GM18498 (cell line): ENCODE results near the gene TMEM154.

Source experiments
- ATAC-seq: cut with Tn5 transposase; IDR thresholded peaks from one replicate; pipeline ENCODE4 v1.9.1; 2021; ENCODE audit warnings: mild to moderate bottlenecking, moderate library complexity; ENCODE audit not compliant: unreplicated experiment

TMEM154 gene

GRCh38 chr4:152599095-152599494, 80.7 kb downstream of the TMEM154 start:
- no peak for ATAC-seq

GRCh38 chr4:152598454-152598853, 81.3 kb downstream of the TMEM154 start:
- ATAC-seq: no peak

- ATAC-seq: peak; percentile 80
These were observed 84.5 kb downstream of the TMEM154 start for GRCh38 chr4:152594978-152595925.

- no peak for ATAC-seq
These were observed 85.7 kb downstream of the TMEM154 start for GRCh38 chr4:152594057-152594456.

GRCh38 chr4:152591876-152592275, 87.9 kb downstream of the TMEM154 start:
- no peak for ATAC-seq

GRCh38 chr4:152591396-152591795, 88.4 kb downstream of the TMEM154 start:
- ATAC-seq: no peak

GRCh38 chr4:152590179-152591031, 89.4 kb downstream of the TMEM154 start:
- no peak for ATAC-seq

GRCh38 chr4:152588869-152589268, 90.9 kb downstream of the TMEM154 start:
- ATAC-seq: no peak

GRCh38 chr4:152587127-152587526, 92.7 kb downstream of the TMEM154 start:
- no peak for ATAC-seq

- ATAC-seq: no peak
These were observed 93.1 kb downstream of the TMEM154 start for GRCh38 chr4:152586668-152587067.

- ATAC-seq: peak; percentile 69
These were observed 94.8 kb downstream of the TMEM154 start for GRCh38 chr4:152585023-152585441.

GRCh38 chr4:152581536-152582160, 98.1 kb downstream of the TMEM154 start:
- no peak for ATAC-seq

- ATAC-seq: no peak
These were observed 99.9 kb downstream of the TMEM154 start for GRCh38 chr4:152579916-152580315.

- ATAC-seq: no peak
These were observed 100.6 kb downstream of the TMEM154 start for GRCh38 chr4:152579107-152579764.

GRCh38 chr4:152578670-152579069, 101.1 kb downstream of the TMEM154 start:
- ATAC-seq: no peak

GRCh38 chr4:152577708-152578396, 101.9 kb downstream of the TMEM154 start:
- peak; percentile 91 for ATAC-seq

- no peak for ATAC-seq
These were observed 104.3 kb downstream of the TMEM154 start for GRCh38 chr4:152575533-152575932.

- ATAC-seq: no peak
These were observed 105.9 kb downstream of the TMEM154 start for GRCh38 chr4:152573861-152574260.

GRCh38 chr4:152572417-152573086, 107.2 kb downstream of the TMEM154 start:
- ATAC-seq: peak; percentile 80
